ENCODE data around the gene TMEM143. TPM values are rescaled to one million over a fixed set of nuclear protein-coding genes. Genes with fewer than 3 reads are reported as not detected.

The TMEM143 gene
- total RNA-seq, 1 donor from 2014 or later = 5.4 TPM

- DNase-seq (ENCODE audit: low read depth) = no peak
- TF ChIP-seq CTCF (conservative IDR thresholded peaks at IDR 0.05; ENCODE audit: low read depth, low read length) = peak; percentile 46
- H3K4me3 ChIP-seq (ENCODE audit: low read depth, low read length) = no peak overlapping the region
These were observed 54.8 kb downstream of the TMEM143 start for GRCh38 chr19:48308631-48309586.

DNA sequence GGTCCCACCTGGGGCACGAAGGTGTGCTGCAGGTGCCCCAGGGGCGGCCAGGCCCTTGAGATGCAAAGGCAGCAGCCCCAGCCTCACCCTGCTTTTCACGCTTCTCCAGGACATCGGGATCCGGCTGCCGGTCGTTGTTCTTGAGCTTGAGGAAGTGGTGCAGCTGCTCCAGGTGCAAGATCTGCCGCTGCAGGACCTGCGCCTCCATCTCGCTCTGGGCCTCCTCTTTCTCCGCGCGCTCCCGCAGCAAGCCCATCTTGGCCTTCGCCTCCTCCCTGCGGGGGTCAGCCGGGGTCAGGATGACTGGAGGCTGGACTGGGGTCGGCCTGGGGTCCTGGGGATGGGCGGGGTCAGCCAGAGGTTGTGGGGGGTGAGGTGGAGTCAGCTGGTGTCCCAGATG lies 59.9 kb downstream of the TMEM143 start:
- no peak for DNase-seq (ENCODE audit: low read depth)
- TF ChIP-seq CTCF (conservative IDR thresholded peaks at IDR 0.05; ENCODE audit: low read depth, low read length) = no peak
- no peak overlapping the region for H3K4me3 ChIP-seq (ENCODE audit: low read depth, low read length)

GRCh38 chr19:48303367-48303766 lies 60.4 kb downstream of the TMEM143 start:
- no peak for TF ChIP-seq CTCF (conservative IDR thresholded peaks at IDR 0.05; ENCODE audit: low read depth, low read length)
- no peak overlapping the region for H3K4me3 ChIP-seq (ENCODE audit: low read depth, low read length)
- no peak for DNase-seq (ENCODE audit: low read depth)

GRCh38 chr19:48302600-48302959 lies 61.2 kb downstream of the TMEM143 start:
- no peak for TF ChIP-seq CTCF (conservative IDR thresholded peaks at IDR 0.05; ENCODE audit: low read depth, low read length)
- no peak overlapping the region for H3K4me3 ChIP-seq (ENCODE audit: low read depth, low read length)
- DNase-seq (ENCODE audit: low read depth) = no peak

DNA sequence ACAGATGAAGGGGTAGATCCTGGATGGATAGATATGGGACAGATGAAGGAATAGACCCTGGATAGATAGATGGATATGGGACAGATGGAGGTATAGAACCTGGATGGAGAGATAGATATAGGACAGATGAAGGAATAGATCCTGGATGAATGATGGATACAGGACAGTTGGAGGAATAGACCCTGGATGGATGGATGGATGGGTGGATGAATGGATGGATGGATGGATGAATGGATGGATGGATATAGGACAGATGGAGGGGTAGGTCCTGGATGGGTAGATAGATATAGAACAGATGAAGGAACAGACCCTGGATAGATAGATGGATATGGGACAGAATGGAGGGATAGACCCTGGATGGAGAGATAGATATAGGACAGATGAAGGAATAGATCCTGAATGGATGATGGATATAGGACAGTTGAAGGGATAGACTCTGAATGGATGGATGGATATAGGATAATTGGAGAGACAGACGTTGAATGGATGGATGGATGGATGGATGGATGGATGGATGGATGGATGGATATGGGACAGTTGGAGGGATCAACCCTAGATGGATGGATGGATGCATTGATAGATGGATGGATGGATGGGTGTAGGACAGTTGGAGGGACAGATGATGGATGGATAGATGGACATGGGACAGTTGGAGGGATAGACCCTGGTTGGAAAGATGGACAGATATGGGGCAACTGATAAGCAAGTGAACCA lies 61.7 kb downstream of the TMEM143 start:
- no peak overlapping the region for H3K4me3 ChIP-seq (ENCODE audit: low read depth, low read length)
- no peak for TF ChIP-seq CTCF (conservative IDR thresholded peaks at IDR 0.05; ENCODE audit: low read depth, low read length)
- DNase-seq (ENCODE audit: low read depth) = no peak

GRCh38 chr19:48297975-48298374 lies 65.8 kb downstream of the TMEM143 start:
- TF ChIP-seq CTCF (conservative IDR thresholded peaks at IDR 0.05; ENCODE audit: low read depth, low read length) = no peak
- no peak for DNase-seq (ENCODE audit: low read depth)
- H3K4me3 ChIP-seq (ENCODE audit: low read depth, low read length) = no peak overlapping the region

Measured in epithelial cell of proximal tubule (primary cell).